Measurements from ENCODE around the gene IP6K1. TPM values are rescaled to one million over a fixed set of nuclear protein-coding genes. Genes with fewer than 3 reads are reported as not detected.

The IP6K1 gene
- total and polyA plus RNA-seq, 10 of the 15 experiments (the other 5 are each of a cell fraction or from before 2014, with no cell fraction given) = 1.3 to 30.6 (median 18.2) TPM

GRCh38 chr3:49705390-49705960 lies 80.9 kb downstream of the IP6K1 start:
- RAD21 ChIA-PET (ENCODE audit: unreplicated experiment) = no interaction called here
- no peak overlapping the region for H2AFZ ChIP-seq (ENCODE audit: control insufficient read depth, low read depth, low read length)
- ATAC-seq (no peak), DNase-seq (ENCODE audit: low read depth, low spot score) (no peak), FAIRE-seq (no peak)
- BruUV-seq (replicated peaks) = no TSS peak
- H3K9ac ChIP-seq (ENCODE audit: control insufficient read depth, insufficient read depth, low read length) = no peak overlapping the region
- H3K4me2 ChIP-seq (ENCODE audit: control insufficient read depth, insufficient read depth) = no peak overlapping the region
- 91% methylated on average over 17 of the region's 17 CpGs for WGBS (ENCODE audit: insufficient coverage, insufficient replicate concordance, low lambda C conversion rate, missing lambda C conversion rate)
- H4K20me1 ChIP-seq (ENCODE audit: control insufficient read depth, insufficient read depth) = no peaks in the 10 kb centered on the region
- H3K4me1 ChIP-seq (ENCODE audit: control insufficient read depth, insufficient read depth, low read length) = no peaks in the 10 kb centered on the region
- no peaks in the 10 kb centered on the region for H3K27me3 ChIP-seq (replicated peaks in 1 of 2; ENCODE audit: control insufficient read depth in 2 of 2, insufficient read depth in 2 of 2, low read length in 1 of 2)
- in situ Hi-C loops (cut with MboI) = no loop called here
- intact Hi-C loops (cut with micrococcal nuclease; ENCODE audit: unreplicated experiment) = no loop called here
- no peak overlapping the region for H3K4me3 ChIP-seq
- no peaks in the 10 kb centered on the region for H3K9me3 ChIP-seq (replicated peaks; ENCODE audit: control insufficient read depth, insufficient read depth, low read length)
- H3K36me3 ChIP-seq (ENCODE audit: control insufficient read depth in 2 of 2, insufficient read depth in 2 of 2, low read length in 1 of 2) = peaks cover 0 to 5% of the 10 kb centered on the region in 2 experiments; a peak in 3 of 4 replicates
- H3K79me2 ChIP-seq (ENCODE audit: control insufficient read depth, insufficient read depth, low read length) = no peaks in the 10 kb centered on the region
- CTCF ChIA-PET = interaction anchor here (0.6 kb wide), 1 partner anchor 286 kb away, joined by 3 read pairs; no protein-coding TSS in a partner anchor
- H3K27ac ChIP-seq (ENCODE audit: control insufficient read depth, insufficient read depth) = no peak overlapping the region
- POLR2A ChIA-PET = interaction anchor here (0.5 kb wide), 1 partner anchor 199 kb away, joined by 3 read pairs; no protein-coding TSS in a partner anchor
- no peak for TF ChIP-seq ATF2 (IDR thresholded peaks at IDR 0.05; ENCODE audit: low read length)
- SMC1A ChIA-PET (ENCODE audit: uncharacterized antibody, unreplicated experiment) = no interaction called here

- Histone ChIP-seq H3K9ac (ENCODE audit: control insufficient read depth, insufficient read depth, low read length) (no peak overlapping the region), H3K4me1 (ENCODE audit: control insufficient read depth, insufficient read depth, low read length) (no peaks in the 10 kb centered on the region), H3K36me3 (ENCODE audit: control insufficient read depth in 2 of 2, insufficient read depth in 2 of 2, low read length in 1 of 2) (peaks cover 0 to 5% of the 10 kb centered on the region in 2 experiments; a peak in 3 of 4 replicates), H2AFZ (ENCODE audit: control insufficient read depth, low read depth, low read length) (no peak overlapping the region), H3K27me3 (replicated peaks in 1 of 2; ENCODE audit: control insufficient read depth in 2 of 2, insufficient read depth in 2 of 2, low read length in 1 of 2) (no peaks in the 10 kb centered on the region), H3K79me2 (ENCODE audit: control insufficient read depth, insufficient read depth, low read length) (no peaks in the 10 kb centered on the region), H4K20me1 (ENCODE audit: control insufficient read depth, insufficient read depth) (no peaks in the 10 kb centered on the region), H3K4me3 (no peak overlapping the region), H3K27ac (ENCODE audit: control insufficient read depth, insufficient read depth) (no peak overlapping the region), H3K4me2 (ENCODE audit: control insufficient read depth, insufficient read depth) (no peak overlapping the region), H3K9me3 (replicated peaks; ENCODE audit: control insufficient read depth, insufficient read depth, low read length) (no peaks in the 10 kb centered on the region)
- 89% methylated on average over 8 of the region's 8 CpGs for WGBS (ENCODE audit: insufficient coverage, insufficient replicate concordance, low lambda C conversion rate, missing lambda C conversion rate)
- RAD21 ChIA-PET (ENCODE audit: unreplicated experiment) = no interaction called here
- POLR2A ChIA-PET = no interaction called here
- no TSS peak for BruUV-seq (replicated peaks)
- in situ Hi-C loops (cut with MboI) (no loop called here), intact Hi-C loops (cut with micrococcal nuclease; ENCODE audit: unreplicated experiment) (no loop called here)
- ATAC-seq = no peak
- DNase-seq (ENCODE audit: low read depth, low spot score) = no peak
- SMC1A ChIA-PET (ENCODE audit: uncharacterized antibody, unreplicated experiment) = no interaction called here
- FAIRE-seq = no peak
- CTCF ChIA-PET = interaction anchor here (0.9 to 4.6 kb wide), 2 partner anchors 130 to 135 kb away, joined by 3 to 19 read pairs; no protein-coding TSS in a partner anchor
- TF ChIP-seq HCFC1 (IDR thresholded peaks at IDR 0.05; ENCODE audit: low read length) (no peak), ZBTB11 (CRISPR knock-in tag; IDR thresholded peaks at IDR 0.05) (no peak), ASH2L (IDR thresholded peaks at IDR 0.05; ENCODE audit: borderline replicate concordance, low read depth) (no peak), PRDM15 (CRISPR knock-in tag; IDR thresholded peaks at IDR 0.05) (no peak)
These were observed 81.7 kb downstream of the IP6K1 start for GRCh38 chr3:49704629-49705028.
